GM21390 (cell line): Measurements from ENCODE around the gene GTF3C4.

Experiments
- ATAC-seq: cut with Tn5 transposase; IDR thresholded peaks from one replicate; pipeline ENCODE4 v1.9.1; 2021; ENCODE audit not compliant: unreplicated experiment

GTF3C4 gene, protein sequence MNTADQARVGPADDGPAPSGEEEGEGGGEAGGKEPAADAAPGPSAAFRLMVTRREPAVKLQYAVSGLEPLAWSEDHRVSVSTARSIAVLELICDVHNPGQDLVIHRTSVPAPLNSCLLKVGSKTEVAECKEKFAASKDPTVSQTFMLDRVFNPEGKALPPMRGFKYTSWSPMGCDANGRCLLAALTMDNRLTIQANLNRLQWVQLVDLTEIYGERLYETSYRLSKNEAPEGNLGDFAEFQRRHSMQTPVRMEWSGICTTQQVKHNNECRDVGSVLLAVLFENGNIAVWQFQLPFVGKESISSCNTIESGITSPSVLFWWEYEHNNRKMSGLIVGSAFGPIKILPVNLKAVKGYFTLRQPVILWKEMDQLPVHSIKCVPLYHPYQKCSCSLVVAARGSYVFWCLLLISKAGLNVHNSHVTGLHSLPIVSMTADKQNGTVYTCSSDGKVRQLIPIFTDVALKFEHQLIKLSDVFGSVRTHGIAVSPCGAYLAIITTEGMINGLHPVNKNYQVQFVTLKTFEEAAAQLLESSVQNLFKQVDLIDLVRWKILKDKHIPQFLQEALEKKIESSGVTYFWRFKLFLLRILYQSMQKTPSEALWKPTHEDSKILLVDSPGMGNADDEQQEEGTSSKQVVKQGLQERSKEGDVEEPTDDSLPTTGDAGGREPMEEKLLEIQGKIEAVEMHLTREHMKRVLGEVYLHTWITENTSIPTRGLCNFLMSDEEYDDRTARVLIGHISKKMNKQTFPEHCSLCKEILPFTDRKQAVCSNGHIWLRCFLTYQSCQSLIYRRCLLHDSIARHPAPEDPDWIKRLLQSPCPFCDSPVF

DNA sequence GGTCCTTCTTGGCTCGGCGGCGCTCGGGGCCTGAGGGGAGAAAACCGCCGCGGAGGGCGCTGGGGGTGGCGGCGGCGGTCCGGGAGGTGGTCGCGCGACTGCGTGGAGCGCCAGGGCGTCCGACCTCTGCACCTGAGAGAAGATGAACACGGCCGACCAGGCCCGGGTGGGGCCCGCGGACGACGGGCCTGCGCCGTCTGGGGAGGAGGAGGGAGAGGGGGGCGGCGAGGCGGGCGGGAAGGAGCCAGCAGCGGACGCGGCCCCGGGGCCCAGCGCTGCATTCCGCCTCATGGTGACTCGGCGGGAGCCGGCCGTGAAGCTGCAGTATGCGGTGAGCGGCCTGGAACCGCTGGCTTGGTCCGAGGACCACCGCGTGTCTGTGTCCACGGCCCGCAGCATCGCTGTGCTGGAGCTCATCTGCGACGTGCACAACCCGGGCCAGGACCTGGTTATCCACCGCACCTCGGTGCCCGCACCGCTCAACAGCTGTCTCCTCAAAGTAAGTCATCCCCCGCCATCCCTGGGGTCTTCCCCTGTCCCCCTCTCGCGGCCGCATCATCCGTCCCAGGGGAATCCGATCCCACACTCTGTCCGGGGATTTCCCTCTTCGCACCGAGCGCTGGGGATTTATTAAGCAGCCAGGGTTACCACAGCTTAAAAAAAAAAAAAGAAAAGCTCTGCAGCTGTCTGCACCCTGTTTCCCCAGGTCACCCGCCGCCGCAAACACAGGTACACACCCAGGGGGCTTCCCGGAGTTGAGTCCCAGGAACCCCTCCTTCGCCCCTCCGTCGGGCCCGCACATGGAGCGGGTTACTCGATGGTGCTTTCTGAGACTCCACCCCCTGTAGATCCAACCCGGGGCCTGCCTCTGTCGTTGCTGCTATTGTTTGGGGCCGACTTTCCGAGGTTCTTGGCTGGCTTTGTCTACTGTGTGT, at the start of gene GTF3C4:
TSS of gene GTF3C4 (plus strand) at position 8 of the 935 bp plus-strand sequence. CDS start at position 143, 135 bp downstream.
- ATAC-seq, result peak; percentile 49

DNA sequence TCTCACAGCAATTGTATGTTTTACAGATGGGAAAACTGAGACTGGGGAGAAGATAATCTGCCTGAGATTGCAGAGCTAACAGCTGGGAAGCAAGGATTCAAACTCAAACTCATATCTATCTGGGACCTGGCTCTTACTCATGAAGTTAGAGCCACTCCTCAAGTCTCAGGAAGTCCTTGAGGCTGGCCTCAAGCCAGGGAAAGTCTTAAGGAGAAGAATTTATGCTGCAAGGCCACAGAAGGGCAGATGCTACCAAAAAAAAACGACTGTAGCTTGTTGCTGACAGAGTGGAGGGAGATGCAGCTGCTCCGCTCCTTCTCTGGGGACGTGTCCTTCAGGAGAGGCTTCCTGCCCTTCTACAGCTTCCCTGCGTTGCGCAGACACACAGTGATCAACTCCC, 48.1 kb upstream of the GTF3C4 start:
- ATAC-seq, result no peak

DNA sequence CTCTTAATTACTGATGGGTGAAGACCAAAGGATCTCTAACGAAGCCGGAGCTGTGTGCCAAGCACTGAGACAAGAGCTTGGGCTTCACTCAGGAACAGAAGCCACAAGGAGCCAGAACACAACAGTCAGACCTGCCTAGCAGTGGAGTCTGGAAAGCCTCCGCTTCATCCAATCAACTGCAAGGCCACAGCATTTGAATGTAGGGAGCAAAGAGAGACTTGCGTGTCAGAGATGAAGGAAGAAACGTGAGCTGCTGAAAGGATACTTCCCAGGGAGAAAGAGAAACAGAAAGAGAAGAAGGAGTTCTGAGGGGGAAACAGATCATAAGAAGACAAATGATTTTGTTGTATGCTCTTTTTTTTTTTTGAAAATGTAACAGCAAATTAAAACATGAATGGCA, 44.0 kb upstream of the GTF3C4 start:
- no peak for ATAC-seq

DNA sequence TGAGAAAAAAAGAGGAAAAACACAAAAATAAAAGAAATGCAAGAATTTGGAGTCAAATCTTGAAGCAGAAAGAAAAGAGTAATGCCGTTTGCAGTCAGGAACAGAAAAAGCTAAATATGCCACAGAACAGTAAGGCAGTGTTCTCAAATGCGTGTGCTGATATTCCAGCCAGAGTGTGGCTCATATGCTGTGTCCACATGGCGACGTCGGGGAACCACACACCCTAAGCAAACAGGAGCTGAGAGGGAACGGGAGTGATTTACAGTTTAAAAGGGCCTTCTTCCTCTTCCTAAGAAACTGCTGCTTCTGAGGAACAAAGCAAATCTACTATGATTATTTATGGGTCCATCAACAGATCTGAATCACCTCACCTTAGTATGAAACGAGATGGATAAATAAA, 43.2 kb upstream of the GTF3C4 start:
- ATAC-seq, result no peak

DNA sequence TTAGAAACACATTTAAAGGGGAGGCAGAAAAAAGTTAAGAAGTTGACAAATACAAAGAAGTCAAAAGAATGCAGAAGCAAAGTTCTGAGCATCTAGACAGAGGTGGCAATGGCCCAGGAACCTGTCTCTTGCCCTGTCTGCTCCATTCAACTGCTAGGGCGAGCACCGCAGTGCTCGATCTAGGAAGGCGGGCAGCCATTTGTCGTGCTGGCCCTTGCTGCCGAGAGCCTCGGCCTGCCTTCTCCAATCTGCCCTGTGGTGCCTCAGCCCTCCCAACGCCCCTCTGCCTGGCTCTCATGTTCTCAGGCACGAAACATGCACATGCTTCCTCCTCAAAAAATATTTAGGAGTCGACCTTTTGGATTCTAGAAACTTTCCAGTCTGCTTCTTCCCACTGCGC, 42.7 kb upstream of the GTF3C4 start:
- no peak for ATAC-seq

DNA sequence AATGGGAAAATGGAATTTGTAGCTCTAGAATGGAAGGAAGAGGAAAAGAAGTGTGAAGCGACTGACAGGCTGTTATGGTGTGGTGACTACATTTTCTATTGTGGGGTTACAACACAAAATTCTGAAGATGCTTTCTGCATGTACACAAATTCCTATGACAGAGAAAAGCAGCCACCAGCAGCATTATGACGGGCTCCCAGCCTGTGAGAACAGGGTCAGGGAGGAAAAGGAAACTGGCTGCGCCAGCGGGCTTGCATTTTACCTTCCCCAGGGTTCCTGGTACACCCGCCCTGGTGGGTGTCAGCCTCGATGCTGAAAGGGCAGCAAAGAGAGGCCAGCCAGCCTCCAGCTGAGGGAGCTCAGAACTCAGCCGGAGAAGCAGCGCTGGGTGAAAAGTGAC, 41.5 kb upstream of the GTF3C4 start:
- no peak for ATAC-seq

DNA sequence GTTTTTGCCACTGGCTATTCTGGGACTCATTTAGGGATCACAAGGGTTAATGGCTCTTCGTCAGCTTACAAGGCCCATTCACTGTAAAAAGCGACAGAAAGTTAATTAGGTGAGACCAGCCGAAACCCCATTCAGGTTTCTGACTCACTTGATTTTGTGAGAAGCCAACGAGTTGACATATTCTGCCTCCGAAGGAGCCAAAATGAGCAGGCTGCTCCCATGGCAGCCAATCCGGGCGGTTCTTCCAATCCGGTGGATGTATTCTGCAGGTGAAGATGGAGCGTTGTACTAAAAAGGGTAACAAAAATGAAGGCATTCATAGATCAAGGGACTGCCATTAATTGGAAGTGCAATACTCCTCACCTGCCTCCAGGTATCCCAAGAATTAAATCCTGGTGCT, 40.1 kb upstream of the GTF3C4 start:
- no peak for ATAC-seq

DNA sequence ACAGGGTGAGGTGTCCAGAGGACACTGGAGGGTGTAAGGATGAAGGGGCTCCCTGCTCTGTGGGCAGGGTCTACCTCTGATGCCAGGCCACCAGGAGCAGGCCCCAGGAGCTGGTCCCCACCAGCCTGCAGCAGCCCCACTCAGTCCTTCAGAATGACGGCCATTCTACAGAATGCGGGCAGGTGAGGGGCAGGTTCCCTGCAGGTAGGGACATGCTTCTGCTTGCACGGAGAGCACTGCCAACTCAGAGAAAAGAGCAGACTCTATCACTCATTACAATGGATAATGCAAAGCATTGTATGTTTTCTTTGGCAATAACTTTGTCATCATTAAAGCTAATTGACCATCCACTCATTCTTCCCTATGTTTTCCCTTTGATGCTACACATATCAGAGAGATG, 39.5 kb upstream of the GTF3C4 start:
- ATAC-seq, result no peak

DNA sequence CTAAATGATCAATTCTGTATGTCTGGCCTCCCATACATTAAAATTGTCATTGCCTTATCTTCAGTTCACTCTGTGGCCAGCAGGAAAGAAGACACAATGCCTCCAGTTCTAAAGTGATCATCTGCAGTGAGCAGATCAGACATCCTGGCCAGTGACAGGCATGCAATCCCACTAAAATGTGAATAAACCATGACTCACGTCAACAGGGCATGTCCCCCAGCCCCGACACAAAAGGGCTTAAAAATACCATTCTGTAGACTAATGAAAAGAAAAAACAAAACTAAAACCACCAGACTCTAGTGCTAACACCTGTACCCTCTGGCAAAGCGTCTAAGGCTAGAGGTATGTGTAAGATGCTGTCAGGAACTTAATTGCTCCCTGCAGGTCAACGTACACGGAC, 39.0 kb upstream of the GTF3C4 start:
- no peak for ATAC-seq

DNA sequence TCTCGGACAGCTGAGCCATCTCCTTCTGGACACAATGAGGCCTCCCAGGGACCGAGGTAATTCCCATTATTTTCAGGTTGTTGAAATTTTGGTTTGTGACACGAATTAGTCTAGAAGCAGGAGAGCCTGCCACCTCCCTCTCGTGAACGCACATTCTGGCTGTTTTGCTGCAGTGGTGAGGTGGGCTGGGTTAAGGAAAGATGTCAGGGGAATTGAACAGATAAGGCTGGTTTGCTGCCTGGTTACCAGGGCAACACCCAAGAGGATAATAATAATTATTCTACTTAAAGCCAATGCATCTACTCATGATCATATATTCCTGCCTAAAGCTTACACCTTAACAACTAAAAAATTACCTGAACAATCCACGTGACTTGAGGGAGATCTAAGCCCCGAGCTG, 38.6 kb upstream of the GTF3C4 start:
- no peak for ATAC-seq

DNA sequence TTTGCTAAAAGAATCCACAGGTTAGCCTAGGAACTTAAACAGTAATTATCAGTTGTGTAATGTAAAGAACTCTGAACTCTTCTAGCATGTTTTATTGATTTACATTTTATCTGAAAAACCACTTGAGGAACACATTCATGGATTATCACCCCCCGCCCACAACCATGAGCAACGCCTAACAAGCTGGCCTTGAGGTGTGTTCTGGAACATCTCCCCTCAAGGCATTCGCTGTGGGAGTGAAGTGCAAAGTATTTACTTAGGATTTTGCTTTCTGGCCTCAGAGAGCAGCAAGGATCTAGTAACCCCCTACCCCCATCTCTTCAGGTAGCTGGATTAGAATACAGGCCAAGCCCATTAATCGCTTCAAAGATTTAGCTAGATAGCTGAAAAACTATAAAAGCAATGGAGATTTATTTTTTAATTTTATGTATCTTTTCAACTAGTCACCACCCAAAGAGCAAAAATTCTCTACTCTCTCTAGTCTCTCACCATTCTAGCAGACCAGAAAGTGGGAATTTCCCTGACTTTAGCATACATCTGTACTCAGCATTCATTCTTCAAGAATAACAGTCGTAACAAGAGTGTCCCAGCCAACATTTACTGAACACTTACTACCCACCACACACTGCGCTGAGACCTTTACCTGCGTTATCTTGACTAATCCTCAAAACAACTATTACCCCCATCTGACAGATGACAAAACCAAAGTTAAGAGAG, 37.7 kb upstream of the GTF3C4 start:
- no peak for ATAC-seq

DNA sequence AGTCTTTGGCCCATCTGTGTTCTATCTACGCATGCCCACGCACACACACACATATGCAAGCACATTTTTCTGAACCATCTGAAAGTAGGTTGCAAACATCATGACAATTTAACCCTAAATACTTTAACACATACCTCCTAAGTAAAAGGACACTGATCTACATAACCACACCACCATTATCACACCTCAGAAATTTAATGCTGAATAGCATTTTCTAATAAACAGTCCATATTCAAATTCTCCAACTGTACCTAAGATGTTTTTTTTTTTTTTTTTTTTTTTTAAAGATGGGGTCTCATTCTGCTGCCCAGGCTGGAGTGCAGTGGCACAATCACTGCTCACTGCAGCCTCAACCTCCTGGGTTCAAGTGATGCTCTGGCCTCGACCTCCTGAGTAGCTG, 35.9 kb upstream of the GTF3C4 start:
- ATAC-seq, result no peak

DNA sequence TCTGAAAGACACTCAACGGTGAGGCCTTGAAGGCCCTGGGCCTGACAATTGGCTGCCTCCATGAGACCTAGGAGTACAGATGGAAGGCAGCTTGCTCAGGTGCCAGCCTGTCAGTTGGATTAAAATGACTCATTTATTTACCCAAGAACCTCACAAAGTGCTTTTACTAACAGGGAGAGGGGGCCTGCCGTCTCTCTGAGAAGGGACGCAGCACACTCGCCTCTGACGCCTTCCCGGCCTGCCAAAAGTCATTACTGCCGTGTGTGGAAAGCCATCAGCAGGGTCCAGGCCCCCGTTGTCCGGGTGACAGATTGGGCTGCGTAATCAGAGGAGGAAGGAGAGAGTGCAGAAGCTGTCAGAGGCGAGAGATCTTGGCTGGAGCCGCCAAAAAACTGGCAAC, 32.9 kb upstream of the GTF3C4 start:
- ATAC-seq, result no peak

DNA sequence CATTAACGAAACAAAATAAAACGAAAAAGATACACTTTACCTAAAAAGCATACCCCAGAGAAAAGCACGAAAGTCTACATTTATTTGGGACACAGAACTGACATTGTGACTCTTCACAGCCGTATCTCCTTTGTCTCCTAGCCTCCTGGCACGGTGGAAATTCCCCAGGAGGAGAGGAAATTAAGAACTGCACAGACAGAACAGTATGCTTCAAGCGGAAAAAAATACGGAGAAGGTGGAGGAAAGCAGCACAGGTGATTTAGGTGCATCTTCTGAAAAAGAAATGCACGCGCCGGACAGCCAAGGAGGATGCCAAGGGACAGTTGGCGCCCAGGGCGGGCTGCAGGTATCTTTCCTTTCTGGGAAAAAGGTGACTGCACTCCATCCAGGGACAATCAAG, 32.5 kb upstream of the GTF3C4 start:
- ATAC-seq, result no peak

DNA sequence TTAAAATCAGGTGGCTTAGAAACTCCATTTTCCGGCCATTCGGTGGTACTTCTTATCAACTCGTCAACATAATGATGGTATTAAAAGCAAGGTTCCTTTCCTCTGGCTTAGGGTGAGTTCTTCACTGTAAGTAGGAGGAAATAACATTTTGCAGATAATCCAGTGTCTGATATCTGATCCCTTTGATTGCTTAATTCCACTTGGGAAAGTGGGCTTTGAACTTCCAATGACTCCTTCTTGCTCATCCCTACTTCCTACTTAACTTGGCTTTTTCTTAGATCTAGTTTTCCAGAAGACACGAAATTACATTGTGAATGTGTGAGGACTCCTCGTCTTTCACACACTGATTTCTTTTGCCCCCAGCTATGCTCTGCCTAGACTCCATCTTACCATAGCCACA, 32.0 kb upstream of the GTF3C4 start:
- ATAC-seq, result no peak

DNA sequence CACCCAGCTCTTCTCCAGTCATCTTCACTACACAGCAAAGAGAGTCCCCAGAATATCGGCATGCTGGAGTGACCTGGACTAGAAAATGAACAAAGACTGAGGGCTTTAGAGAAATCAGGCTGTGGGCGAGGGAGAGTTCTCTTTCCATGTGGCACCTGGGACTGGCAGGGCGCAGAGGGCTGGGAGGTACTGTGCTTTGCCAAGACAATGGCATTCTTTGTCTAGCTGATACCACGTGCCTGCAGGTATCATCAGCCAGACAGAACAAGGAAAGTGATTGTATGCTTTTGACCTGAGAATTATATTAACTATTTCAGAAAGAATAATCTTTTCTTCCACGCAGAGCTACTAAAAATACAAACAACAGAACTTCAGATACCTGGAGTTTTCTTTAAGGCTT, 30.9 kb upstream of the GTF3C4 start:
- no peak for ATAC-seq

DNA sequence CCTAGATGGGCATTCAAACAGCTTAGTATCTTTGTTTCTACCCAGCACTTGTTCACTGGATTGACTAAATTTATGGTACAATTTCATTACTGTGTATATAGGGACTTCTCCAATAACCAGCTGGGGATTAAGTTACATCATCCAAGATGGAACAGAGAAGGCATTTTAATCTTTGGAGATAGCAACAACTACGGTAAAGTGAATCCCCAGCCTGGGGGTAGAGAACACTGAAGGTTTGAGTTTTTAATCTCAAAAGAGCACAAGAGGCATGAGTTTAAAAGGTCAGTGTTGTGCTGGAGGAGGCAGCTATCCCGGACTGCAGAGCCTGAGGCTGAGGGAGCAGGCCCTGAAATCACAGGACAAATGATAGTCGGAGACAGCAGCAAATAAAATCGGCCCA, 29.0 kb upstream of the GTF3C4 start:
- ATAC-seq, result no peak

DNA sequence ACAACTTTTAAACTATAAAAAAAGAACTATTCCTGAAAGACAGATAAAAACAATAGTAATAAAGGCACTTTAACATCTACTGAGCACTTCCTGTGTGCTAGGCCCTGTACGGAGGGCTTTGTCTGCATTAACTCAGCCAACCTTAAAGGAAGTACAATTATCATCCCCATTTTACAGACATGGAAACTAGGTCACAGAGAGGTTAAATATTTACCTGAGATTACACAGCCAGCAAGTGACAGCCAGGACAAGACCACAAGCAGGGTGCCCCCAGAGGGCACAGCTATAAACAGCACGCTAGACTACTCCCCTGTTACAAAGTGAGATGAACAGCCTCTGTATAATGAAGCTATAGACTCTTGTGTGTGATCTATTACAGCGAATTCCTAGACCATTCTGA, 26.0 kb upstream of the GTF3C4 start:
- no peak for ATAC-seq

DNA sequence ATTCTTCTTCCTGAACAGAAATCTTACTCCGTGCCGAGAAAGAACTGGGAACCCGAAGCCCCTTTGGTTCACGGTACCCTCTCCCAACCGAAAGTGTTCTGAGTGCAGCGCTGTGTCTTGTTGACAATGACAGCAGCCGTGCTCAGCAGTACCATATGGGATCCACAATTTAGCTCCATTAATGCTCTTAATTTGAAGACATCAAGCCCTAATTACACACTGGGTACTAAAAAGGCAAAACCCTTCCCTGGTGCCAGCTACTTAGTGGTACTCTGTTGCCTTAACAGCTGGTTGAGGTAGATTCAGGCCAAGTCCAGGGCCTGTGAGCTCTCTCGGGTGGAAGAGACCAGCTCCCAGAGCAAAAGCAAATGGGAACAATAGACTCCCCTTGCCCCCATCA, 25.0 kb upstream of the GTF3C4 start:
- no peak for ATAC-seq

DNA sequence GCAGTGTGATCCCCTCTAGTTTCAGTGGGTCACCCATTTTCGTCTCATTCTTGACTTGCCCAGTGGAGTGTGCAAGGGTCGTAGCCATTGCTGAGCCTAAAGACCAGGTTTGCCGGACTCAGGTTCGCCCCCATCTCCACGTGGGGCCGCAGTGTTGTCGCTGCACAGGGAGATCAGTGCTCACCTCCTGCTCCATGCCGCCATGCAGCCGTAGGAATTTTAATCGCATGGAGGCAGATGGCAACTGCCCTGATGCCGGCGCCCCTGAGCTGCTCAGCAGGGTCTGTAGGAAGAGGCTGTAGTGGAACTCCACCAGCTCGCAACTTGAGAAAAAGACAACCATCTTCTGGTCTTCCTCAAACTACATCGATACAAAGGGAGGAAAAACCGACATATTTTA, 24.6 kb upstream of the GTF3C4 start:
- ATAC-seq, result no peak

DNA sequence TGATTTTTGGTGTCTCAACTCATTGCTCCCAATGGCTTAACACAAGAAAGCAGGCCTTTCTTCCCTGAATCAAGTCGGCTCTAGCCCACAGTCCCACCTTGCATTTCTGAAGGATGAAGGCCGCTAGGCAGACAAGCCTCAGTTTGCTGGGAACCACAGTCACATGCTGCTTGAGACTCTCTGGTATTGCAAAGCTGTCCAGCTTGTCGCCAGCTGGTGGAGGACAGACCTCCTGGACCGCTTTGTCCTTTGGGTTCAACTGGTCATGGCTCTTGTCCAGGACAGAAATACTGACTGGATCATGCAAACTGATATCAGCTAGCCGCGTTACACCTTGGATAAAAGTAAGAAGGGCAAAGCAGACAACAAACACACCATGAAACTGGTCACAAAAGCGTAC, 23.5 kb upstream of the GTF3C4 start:
- no peak for ATAC-seq
